GM12801 (cell line): ENCODE measurements around the gene RNF224.

Experiments used
- CTCF ChIP-seq: IDR thresholded peaks from one replicate; pipeline ENCODE4 v1.5.1; 2011; ENCODE audit warnings: control low read depth; ENCODE audit not compliant: insufficient read length; ENCODE audit errors: extremely low read depth

Gene RNF224

GRCh38 chr9:137200311-137201204, 26.7 kb upstream of the RNF224 start, which contains the start of gene TPRN:
Gene TPRN, minus strand, starts transcription at chr9:137200741. Its CDS starts 30 bp downstream, at chr9:137200711.
- TF ChIP-seq CTCF, result no peak

- no peak for TF ChIP-seq CTCF
These were observed 26.0 kb upstream of the RNF224 start for GRCh38 chr9:137201205-137201868.

- no peak for TF ChIP-seq CTCF
These were observed 24.3 kb upstream of the RNF224 start for GRCh38 chr9:137202966-137203365.

GRCh38 chr9:137204731-137205125, 22.6 kb upstream of the RNF224 start:
- TF ChIP-seq CTCF, result no peak

GRCh38 chr9:137205126-137206069, 21.9 kb upstream of the RNF224 start, which contains the start of the genes NDOR1 and TMEM203:
Gene NDOR1, plus strand, starts transcription at chr9:137205700. Its CDS starts 78 bp downstream, at chr9:137205778.
Gene TMEM203, minus strand, starts transcription at chr9:137205648. Its CDS starts 234 bp downstream, at chr9:137205414.
- no peak for TF ChIP-seq CTCF

- TF ChIP-seq CTCF, result no peak
These were observed 20.7 kb upstream of the RNF224 start for GRCh38 chr9:137206602-137207001.
